GM21825 (cell line): ENCODE measurements around the gene GFER.

Source experiments
- ATAC-seq: cut with Tn5 transposase; IDR thresholded peaks from one replicate; pipeline ENCODE4 v1.9.1; 2021; ENCODE audit warnings: mild to moderate bottlenecking, moderate library complexity; ENCODE audit not compliant: unreplicated experiment

The GFER gene

DNA sequence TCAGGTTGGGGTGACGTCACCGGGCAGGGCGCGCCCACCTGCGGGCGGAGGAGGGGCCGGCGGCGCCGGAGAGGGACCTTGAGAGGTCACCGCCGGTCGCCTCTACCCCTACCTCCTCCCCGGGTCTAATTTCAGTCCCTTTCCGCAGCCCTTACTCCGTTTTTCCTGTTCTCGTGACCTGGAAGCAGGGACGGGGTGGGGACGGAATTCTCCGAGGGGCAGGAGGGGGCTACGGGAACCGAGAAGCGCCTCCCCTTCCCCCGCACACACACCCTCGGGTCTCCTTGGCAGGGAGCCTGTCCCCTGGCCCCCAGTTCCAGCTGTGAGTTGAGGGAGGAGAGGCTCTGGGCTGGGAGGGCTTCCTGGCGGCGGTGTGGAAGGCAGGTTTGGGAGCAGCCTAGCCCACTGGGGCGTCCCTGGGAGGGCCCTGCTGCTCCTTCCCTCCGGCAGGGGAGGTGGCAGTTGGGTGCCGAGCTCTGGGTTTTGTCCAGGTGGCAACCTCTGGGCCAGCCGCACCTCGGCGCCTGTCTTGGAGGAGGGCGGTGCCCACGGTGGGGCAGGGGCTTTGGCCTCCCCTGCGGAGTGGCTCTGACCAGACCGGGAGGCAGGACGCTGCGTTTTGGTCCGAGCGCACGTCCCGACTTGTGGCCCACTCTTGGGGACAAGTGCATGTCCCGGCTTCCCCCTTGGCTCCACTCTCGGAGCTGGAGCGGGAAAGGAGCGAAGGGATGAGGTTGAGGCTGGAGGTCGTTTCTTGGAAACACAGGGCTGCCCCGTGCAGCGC is 6.5 kb downstream of the GFER start:
- ATAC-seq, result no peak

DNA sequence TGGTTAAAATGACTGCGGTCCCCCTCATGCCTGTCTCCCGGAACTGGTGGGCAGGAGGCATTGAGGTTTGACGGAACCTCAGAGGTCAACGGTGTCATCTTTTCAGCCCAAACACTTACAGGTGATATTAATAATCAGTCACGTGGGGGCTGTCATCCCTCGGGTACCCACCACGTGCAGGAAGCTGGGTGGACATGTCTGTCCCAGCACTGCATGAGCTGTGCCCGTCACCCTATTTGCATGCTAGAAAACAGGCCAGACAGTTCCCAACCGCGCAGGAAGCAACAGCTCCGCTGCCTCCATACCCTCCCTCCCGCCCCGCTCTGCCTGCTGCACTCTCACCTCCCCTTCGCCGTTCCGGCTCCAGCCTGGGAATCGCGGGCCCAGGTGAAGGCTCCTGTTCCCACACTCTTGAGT is 7.2 kb downstream of the GFER start:
- ATAC-seq, result peak; percentile 27

DNA sequence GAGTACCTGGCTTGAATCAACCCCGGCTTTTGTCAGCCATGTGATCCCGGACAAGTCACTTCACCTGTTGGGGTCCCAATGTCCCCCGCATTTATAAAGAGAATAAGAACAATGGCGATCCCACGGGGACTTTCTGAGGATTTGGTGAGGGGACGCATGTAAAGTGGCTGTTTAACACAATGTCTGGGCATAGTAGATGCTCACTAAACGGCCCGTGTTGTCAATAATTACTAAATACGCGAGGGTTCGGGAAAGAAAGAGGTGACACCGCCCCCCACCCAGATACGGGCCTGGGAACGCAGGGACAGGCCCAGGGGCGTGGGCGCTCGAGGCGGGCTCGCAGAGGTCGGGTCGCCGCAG is 7.6 kb downstream of the GFER start:
- ATAC-seq, result no peak

DNA sequence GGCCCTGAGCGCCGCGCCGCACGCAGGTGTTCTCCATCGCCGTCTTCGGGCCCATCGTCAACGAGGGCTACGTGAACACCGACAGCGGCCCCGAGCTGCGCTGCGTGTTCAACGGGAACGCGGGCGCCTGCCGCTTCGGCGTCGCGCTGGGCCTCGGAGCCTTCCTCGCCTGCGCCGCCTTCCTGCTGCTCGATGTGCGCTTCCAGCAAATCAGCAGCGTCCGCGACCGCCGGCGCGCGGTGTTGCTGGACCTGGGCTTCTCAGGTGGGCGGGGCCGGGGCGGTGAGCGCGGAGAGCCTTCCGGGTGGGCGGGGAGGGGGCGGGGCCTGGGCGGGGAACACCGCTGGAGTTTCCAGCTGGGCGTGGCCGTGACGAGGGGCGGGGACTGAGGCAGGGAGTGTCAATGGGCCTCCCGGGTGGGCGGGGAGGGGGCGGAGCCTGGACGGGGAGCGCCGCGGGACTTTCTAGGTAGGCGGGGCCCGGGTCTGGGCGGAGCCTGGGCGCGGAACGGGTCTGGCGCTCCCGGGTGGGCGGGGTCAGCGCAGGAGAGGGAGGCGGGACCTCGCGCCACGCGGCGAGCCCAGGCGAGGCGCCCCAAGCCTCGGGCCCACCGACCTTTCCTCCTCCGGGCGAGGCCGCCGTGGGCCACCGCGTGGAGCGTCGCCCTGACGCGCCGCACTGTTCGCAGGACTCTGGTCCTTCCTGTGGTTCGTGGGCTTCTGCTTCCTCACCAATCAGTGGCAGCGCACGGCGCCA is 8.1 kb downstream of the GFER start:
- ATAC-seq, result peak; percentile 40

DNA sequence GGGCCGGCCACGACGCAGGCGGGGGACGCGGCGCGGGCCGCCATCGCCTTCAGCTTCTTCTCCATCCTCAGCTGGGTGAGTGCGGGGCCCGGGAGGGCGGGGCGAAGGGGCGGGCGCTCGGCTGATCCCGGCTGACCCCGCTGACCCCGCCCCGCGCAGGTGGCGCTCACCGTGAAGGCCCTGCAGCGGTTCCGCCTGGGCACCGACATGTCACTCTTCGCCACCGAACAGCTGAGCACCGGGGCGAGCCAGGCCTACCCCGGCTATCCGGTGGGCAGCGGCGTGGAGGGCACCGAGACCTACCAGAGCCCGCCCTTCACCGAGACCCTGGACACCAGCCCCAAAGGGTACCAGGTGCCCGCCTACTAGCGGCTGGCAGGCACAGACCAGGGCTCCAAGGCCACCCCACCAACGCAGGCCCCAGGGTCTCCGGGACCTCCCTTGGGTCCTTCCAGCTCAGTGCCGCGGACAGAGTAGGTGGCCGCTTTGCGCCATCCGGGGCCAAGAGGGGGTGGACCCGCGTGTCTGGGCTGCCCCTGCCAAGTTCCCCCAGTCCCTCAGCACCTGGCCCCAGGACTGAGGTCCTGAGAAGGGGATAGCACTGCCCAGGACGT is 8.8 kb downstream of the GFER start:
- ATAC-seq, result no peak

DNA sequence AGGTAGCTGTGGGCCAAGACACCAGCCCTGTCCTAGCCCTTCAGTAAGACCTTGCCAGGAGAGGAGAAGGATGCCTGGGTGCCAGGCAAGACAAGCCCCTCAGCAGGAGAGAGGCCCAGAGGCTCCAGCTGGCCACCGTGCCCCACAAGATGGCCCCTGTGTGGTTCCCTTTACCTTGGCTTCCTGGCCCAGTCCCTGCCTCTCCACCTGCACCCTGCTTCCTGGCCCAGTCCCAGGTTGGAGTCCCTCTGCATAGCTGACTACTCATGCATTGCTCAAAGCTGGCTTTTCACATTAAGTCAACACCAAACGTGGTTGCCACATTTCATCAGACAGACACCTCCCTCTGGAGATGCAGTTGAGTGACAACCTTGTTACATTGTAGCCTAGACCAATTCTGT is 9.7 kb downstream of the GFER start:
- ATAC-seq, result no peak

DNA sequence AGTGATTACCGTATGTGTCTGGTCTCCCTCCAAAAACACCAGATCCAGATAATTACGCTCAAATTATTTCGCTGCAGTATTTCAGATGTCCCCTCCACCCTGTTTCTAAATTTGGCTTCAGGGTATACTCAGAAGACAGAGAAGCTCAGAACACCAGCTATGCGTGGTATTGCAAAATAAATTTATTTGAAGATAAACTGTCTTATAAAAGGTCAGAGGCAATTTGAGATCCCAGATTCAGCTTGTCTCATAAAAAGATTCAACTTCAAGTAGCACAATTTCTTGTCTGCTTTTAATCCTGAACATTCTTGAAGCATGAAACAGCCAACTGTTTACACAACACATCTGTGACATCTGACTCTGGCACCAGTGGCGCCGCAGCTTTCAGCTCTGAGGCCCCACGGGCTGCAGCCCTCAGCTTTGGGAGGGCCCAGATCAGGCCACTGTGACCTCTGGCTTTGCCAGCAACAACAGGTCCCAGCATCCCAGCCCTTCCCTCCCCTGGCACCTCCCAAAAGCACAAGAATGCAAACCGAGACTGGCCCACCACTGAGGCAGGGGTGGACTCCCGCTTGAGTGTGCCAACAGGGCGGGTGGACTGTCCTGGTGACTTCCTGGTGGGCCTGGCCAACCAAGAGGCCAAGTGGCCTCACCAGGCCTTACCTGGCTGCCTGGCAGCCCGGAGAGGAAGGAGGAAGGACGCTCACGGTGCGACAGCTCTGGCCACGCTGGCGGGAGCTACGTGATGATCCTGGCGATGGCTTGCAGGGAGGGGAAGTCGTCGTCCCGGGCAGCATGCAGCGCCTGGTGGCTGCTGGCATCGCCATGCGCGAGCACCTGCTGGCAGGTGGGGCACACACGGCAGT is 13.7 kb downstream of the GFER start:
- no peak for ATAC-seq

DNA sequence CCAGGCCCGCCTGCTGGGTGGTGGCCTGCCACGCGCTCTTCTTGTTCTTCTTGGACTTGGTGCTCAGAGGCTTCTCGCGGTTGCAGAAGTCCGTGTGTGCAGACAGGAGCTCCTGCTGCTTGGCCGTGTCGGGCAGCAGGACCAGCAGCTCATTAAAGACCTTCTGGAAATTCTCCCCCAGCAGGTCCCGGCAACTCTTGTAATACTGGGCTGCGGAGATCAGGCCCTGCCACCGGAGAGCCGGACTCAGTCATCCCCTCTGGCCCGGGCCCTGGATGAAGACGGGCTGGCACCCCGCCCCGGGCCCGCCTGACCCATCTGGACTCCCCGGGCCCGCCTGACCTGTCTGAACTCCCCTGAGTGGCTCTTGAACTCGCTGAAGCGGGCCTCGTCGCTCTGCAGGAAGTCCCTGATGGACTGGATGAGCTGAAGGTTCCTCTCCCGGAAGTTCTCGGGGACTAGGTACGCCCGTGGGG is 14.4 kb downstream of the GFER start:
- ATAC-seq, result no peak

DNA sequence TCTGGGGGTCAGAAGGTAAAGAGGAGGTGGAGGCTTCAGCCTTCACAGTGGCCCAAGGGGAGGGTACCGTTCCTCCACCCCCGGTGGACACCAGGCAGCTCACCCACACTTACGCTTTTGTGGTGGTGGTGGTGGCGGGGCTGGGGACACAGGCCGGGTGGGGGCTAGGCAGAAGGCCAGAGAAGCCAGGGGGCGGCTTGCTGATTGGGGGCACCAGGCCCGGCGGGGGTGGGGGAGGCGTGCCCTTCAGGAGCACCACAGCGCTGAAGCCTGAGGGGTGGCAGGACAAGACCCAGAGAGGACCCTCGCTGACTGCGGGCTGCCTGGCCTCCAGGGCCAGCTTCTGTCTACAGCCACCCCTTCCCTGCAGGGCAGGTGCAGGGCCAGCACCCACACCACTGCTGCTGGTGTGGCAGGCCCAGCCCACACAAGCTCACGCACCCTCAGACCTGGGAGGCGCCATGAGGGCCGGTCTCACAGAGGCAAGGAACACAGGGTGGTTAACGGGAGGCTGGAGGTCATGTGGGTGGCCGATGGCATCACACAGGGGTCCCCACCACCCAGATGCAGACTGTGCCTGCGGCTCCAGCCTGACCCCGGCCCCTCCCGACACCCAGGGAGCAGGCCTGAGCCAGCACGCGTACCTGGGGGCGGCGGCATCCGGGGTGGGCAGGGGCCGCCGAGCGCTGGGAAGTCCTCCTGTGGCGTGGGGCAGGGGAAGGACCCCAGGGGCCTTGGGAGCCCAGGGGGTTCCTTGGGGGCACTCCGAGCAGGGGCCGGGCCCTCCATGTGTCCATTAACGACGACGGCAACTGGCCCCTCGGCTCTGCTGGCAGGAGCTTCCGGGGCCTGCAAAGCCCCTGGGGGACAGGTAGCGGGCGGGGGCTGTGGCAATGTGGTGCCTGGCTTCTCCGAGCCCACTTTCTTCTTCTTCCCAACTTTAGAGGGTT is 15.1 kb downstream of the GFER start:
- ATAC-seq, result no peak

DNA sequence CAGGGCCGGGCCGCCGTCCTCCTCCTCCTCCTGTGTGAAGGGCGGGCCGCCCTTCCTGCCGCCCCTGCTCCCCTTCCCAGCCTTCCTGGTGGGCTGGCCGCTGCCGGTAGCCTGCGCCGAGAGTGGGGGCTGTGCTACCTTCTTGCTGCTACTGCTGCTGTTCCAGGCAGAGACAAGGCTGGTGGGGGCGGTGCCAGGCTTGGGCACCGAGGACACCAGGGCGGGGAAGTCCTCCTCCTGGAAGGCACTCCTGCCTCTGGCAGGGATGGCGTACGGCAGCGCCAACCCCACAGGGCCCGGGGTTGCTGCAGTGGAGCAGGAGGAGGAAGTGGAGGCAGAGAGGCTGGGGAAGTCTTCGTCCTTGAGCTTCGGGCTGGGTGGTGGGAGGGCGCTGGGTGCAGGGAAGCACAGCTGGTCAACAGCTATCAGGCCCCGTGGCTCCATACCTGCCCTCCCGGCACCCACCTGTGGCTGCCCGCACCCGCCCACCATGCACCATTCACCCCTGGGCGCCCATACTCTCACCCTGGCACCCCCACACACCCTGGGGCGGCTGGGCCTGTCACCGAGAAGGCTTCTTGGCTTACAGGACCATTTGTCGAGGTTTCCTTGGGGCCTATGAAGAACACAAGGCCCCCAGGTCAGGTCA is 16.0 kb downstream of the GFER start:
- ATAC-seq, result no peak

DNA sequence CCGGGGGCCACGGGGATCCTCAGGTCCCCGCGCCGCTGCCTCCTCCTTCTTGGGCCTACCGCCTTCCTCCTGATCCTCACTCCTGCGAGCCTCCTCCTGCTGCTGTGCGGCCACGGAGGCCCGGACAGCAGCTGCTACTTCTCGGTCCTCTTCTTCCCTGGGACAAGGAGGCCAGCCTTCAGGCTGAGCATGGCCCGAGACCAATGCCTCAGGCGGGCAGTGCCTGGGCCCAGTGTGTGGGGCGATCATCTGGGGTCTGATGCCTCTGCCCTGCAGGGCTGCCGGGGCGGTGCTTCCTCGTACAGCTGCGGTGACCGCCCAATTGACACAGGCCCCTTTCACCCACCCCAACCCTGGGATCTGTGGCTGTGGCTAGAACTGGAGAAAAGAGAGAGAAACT is 17.0 kb downstream of the GFER start:
- ATAC-seq, result no peak

DNA sequence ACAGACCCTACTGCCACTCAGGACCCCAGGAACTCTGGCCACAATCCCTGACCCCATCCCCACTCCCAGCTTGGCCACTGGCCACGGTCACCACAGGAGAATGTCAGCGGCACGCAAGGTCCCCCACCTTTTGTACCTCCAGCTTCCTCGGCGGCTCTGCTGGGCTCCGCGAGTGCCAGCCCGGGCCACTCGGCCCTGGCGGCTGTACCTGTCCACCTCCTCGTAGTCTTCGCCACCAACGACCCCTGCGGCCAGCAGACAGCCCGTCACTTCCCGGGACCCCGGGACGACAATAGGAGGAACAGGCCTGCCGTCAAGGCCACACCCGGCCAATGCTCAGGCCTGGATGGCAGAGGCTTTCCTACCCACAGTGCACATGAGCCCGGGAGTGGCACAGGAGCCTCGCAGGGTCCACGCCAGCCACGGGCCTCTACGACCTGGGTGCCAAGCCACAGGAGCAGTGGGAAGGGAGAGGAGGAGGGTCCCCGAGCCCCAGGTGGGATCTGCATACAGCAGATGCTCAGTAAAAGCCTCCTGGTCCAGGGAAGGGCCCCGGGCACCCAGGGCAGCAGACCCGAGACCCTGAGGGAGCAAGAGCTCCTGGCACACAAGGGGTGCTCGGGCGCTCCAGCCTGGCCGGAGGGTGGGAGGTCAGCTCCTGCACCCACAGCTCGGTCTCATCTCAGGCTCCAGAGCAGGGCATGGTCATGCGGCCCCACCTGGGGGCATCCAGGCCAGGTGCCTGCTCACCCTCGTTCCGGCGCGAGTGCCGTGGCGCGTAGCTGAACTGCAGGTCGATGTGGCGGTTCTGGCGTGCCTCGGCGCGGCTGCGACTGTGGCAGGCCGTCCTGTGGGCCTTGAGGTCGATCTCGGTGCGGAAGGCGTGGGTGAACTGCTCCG is 17.7 kb downstream of the GFER start:
- no peak for ATAC-seq

DNA sequence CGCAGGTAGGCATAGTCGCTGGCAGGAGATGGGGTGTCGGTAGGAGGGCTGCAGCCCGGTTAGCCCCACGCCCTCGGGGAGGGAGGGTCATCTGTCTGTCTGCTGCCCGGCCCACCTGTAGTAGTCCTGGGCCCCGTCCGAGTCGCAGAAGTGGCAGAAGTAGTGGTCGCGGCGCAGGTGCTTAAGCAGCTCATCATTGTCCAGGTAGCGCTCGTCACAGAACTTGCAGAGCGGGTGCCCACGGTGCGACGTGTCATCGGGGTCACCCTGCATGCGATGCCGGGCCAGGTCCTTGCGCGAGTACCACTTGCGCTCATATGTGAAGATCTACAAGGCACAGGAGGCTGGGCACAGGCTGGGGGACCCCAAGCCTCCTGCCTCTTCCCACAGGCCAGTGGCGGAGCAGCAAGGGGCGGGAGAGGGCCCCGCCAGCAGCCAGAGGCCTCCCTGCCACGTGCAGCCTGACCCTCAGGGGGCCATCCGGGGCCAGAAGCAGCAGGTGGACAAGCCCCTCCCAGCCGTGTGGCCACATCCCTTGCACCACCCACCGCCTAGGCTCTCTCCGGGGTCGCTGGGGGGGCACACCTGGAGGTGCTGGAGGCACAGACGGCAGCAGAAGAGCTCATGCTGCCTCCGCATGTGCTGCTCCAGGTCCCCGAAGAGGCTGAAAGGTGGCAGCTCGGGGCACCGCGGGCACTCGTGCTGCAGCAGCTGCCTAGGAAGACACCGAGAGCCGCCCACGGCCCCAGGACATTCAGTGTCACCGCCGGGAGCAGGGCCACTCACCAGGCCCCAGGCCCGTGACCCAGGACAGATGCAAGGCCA is 18.6 kb downstream of the GFER start:
- no peak for ATAC-seq

DNA sequence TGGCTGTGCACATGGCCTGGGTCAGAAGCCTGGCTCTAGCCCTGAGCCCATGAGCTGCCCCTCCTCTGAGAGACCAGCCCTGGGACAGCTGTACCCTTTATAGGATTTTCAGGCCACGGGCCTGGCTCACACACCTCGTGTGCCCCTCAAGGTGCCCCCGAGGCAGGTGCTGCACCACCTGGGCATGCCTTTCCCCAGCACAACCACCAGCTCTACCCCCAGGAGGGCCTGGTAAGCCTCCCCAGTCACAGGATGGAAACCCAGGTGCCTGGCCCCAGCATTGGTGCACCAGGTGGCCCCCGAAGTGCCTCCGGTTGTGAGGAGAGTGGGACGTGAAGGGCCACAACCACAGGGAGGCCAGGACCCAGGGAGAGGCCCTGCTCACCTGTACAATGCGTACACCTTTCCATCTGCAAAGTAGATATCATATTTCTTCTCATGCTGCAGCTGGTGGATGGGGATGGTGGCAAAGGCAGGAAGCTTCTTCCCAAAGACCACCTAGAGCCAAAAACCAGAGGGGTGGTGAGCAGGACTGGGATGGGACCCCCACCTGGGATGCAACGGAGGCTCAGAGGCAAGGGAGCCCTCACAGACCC is 19.3 kb downstream of the GFER start:
- no peak for ATAC-seq

DNA sequence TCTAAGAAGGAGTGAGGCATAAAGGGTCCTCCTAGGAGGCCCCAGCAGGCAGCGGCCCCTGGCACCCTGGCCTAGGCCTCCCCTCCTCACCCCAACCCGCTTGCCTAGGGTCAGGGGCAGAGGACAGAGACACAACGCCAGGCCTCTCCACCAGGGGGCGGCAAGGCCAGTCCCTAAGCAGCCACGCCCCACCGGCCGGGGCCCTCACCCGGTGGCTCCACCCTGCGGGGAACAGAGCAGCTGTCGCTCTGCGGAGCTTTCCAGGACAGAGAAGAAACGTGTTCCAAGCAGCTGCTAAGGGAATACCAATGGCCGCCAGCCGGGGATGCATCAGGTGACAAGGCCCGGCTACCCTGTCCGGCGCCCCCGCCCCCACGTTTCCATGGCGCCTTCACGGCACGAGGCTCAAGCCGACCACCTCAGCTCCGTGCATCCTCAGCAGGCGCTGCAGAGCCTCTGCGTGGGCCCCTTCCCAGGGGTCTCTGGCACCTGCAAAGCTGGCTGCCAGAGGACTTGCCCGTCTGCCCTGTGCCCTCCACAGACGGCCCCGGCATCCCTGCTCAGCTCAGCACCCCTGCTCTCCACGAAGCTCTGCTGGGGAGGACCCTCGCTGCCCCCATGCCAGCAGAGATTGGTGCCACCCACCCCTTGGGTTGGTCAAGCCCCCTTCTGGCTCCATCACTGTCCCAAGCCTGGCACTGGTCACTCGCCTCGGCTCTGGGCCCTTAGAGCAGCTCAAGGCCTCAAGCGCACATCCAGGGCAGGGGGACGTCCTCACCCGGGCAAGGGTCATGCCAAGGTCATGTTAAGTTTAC is 20.0 kb downstream of the GFER start:
- ATAC-seq, result peak; percentile 60

DNA sequence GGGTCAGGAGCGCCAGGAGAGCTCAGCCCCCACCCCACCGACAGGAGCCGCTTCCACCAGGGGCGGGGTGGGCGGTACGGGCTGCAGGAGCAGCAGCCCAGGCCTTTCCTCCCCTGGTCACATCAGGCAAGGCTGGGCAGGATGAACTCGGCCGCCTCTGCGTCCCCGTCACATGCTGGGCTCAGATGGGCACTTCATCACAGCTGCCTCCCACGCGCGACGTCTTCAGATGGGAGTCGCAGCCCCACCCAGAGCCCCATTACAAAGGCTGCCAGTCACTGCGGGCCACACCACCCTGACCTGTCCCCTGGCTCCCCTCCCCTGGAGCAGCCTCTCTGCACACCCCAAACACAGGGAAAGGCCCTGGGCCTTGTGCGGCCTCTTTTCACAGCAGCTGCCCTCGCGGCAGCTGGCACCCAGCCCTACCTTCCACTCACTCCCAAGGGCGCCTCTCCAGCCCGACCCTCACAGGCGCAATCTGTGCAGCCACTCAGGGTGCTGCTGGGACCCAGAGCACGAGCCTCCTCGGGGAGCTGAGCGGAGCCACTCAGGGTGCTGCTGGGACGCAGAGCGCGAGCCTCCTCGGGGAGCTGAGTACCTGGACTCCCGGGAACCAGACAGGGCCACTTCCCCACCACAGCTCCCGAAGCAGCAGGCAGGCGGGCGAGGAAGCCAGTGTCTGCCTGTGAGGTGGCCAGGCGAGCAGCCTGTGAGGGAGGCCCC is 21.0 kb downstream of the GFER start:
- no peak for ATAC-seq
